ENCODE data around the gene DAPK1. TPM values are rescaled to one million over a fixed set of nuclear protein-coding genes. Genes with fewer than 3 reads are reported as not detected.

DAPK1 gene
- total and polyA plus RNA-seq, 3 donors from 2014 or later, result 35.1 to 74.6 (median 71.0) TPM

- H3K27me3 ChIP-seq, result no peaks in the 10 kb centered on the region
- intact Hi-C loops (cut with DNase I; ENCODE audit: low total_unique reads), result no loop called here
- no peak overlapping the region for H3K4me3 ChIP-seq
- no peak for DNase-seq
- TF ChIP-seq POLR2A (IDR thresholded peaks at IDR 0.05), result no peak
- no peak for TF ChIP-seq CTCF (IDR thresholded peaks at IDR 0.05)
- H3K4me1 ChIP-seq, result peaks cover 6% of the 10 kb centered on the region
- WGBS, 2 donors, result 83 to 87% methylated on average over 3 of the region's 3 CpGs
- H3K9me3 ChIP-seq, result no peaks in the 10 kb centered on the region
- H3K27ac ChIP-seq, result no peak overlapping the region
- H3K36me3 ChIP-seq (ENCODE audit: low read depth, missing control alignments), result no peaks in the 10 kb centered on the region
These were observed 19.2 kb downstream of the DAPK1 start for GRCh38 chr9:87516926-87517290.

- DNase-seq, result no peak
- Histone ChIP-seq H3K9me3 (no peaks in the 10 kb centered on the region), H3K4me3 (no peak overlapping the region), H3K36me3 (ENCODE audit: low read depth, missing control alignments) (no peaks in the 10 kb centered on the region), H3K27me3 (no peaks in the 10 kb centered on the region), H3K4me1 (peaks cover 6% of the 10 kb centered on the region), H3K27ac (no peak overlapping the region)
- intact Hi-C loops (cut with DNase I; ENCODE audit: low total_unique reads), result no loop called here
- WGBS, 2 donors, result 77 to 89% methylated on average over 6 of the region's 6 CpGs
- TF ChIP-seq POLR2A (IDR thresholded peaks at IDR 0.05) (no peak), CTCF (IDR thresholded peaks at IDR 0.05) (no peak)
These were observed 20.1 kb downstream of the DAPK1 start for GRCh38 chr9:87517732-87518131.

GRCh38 chr9:87518702-87519335 lies 21.2 kb downstream of the DAPK1 start:
- WGBS, 2 donors, result 69 to 72% methylated on average over 12 of the region's 12 CpGs
- H3K4me3 ChIP-seq, result no peak overlapping the region
- H3K27me3 ChIP-seq, result no peaks in the 10 kb centered on the region
- TF ChIP-seq POLR2A (IDR thresholded peaks at IDR 0.05), result no peak
- TF ChIP-seq CTCF (IDR thresholded peaks at IDR 0.05), result no peak
- DNase-seq, result peak; percentile 66
- intact Hi-C loops (cut with DNase I; ENCODE audit: low total_unique reads), result no loop called here
- no peaks in the 10 kb centered on the region for H3K36me3 ChIP-seq (ENCODE audit: low read depth, missing control alignments)
- no peaks in the 10 kb centered on the region for H3K9me3 ChIP-seq
- peaks cover 6% of the 10 kb centered on the region for H3K4me1 ChIP-seq
- H3K27ac ChIP-seq, result no peak overlapping the region

- Histone ChIP-seq H3K27ac (no peak overlapping the region), H3K27me3 (no peaks in the 10 kb centered on the region), H3K4me1 (peaks cover 5% of the 10 kb centered on the region), H3K9me3 (no peaks in the 10 kb centered on the region), H3K4me3 (no peak overlapping the region), H3K36me3 (ENCODE audit: low read depth, missing control alignments) (no peaks in the 10 kb centered on the region)
- 58 to 77% methylated on average over 3 of the region's 3 CpGs for WGBS, 2 donors
- intact Hi-C loops (cut with DNase I; ENCODE audit: low total_unique reads), result no loop called here
- DNase-seq, result no peak
- no peak for TF ChIP-seq CTCF (IDR thresholded peaks at IDR 0.05)
These were observed 21.8 kb downstream of the DAPK1 start for GRCh38 chr9:87519461-87519860.

GRCh38 chr9:87520172-87520683 lies 22.6 kb downstream of the DAPK1 start:
- Histone ChIP-seq H3K27ac (no peak overlapping the region), H3K4me3 (no peak overlapping the region), H3K27me3 (no peaks in the 10 kb centered on the region), H3K36me3 (ENCODE audit: low read depth, missing control alignments) (no peaks in the 10 kb centered on the region), H3K9me3 (no peaks in the 10 kb centered on the region), H3K4me1 (peaks cover 5% of the 10 kb centered on the region)
- 72 to 75% methylated on average over 6 of the region's 6 CpGs for WGBS, 2 donors
- intact Hi-C loops (cut with DNase I; ENCODE audit: low total_unique reads), result no loop called here
- no peak for TF ChIP-seq CTCF (IDR thresholded peaks at IDR 0.05)
- no peak for TF ChIP-seq POLR2A (IDR thresholded peaks at IDR 0.05)
- no peak for DNase-seq

Data from testis (tissue), 3 donors.